Peyer's patch (tissue), 4 donors: ENCODE data around the gene SLC34A1.

ENCODE experiments used
- CTCF ChIP-seq, 6 experiments: fragments of 450-650 bp in 4 of 6; fragments of 200-600 bp in 2 of 6; sonication (generic) in 1 of 6; IDR thresholded peaks; one replicate each; pipeline ENCODE4 v1.5.1; 2017 to 2019; ENCODE audit warnings: antibody characterized with exemption in 6 of 6, mild to moderate bottlenecking in 3 of 6, moderate library complexity in 1 of 6
- POLR2A ChIP-seq, 2 donors: fragments of 450-650 bp; IDR thresholded peaks; one replicate each; pipeline ENCODE4 v1.5.1; 2017; ENCODE audit warnings: antibody characterized with exemption in 2 of 2, mild to moderate bottlenecking in 2 of 2, moderate library complexity in 2 of 2

GRCh38 chr5:177428574-177429217 lies 44.5 kb downstream of the SLC34A1 start:
- no peak for TF ChIP-seq CTCF (IDR thresholded peaks at IDR 0.05)
- TF ChIP-seq POLR2A (IDR thresholded peaks at IDR 0.05) = no peak
